ENCODE measurements around the gene KCNA1.

GRCh38 chr12:4959381-4959780, 49.7 kb downstream of the KCNA1 start:
- TF ChIP-seq CTCF (conservative IDR thresholded peaks at IDR 0.05 in 1 of 2, IDR thresholded peaks at IDR 0.05 in 1 of 2; ENCODE audit: low read depth in 1 of 2, low read length in 2 of 2) (no peak), EZH2 (IDR thresholded peaks at IDR 0.05; ENCODE audit: low read length, missing control alignments) (no peak)
